NCI-H1092 (cell line): Measurements from ENCODE around the gene TBC1D3H.
"Not testable (repeated sequence)": the region's sequence is repeated elsewhere in the genome, so short reads cannot be mapped to it uniquely, and the experiment has no call there.

Source experiments
- DNase-seq: peaks from one replicate; lab custom pipeline; 2025; lab: John Stamatoyannopoulos, UW

Gene TBC1D3H

DNA sequence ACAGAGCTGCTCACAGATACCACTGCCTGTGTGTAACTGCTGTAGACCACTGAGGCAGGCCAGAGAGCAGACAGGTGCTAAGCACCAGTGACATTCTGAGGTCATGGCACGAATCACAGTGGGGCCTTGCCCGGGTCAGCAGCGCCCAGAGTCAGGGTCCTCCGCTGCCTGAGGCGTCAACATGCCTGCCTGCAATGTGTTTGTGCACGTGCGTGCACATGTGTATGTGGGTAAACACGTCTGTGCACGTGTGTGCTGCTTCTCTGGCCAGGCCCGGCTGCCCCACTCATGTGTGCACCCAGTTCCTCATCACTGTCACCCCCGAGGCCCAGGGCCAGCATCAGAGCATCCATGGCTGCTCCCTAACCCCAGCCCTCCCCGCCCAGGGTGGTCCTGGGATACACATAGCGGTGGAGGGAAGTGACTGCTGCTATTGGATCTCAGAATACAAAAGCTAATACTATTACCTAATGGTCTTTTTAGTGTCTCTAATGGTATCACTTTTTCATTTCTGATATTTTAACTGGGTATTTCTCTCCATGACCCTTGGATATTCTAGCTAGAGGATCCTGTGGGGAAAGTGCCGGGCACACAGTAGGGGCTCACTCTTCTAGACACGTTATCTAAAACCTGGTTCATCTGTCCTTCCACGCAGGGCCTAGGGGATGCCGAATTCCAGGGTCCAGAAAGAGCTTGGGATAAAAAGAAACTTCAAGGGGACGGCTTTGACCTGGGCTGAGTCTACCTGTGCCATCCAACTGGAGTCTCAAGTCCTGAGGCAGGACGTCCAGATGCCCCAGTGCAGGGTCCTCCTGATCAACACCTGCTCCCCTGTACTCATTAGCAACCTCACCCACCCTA is at the start of gene TBC1D3H:
Gene TBC1D3H, minus strand, starts transcription at position 51 of the 861 bp plus-strand sequence. CDS start 1,540 bp downstream, outside the sequence.
- DNase-seq, result not testable (repeated sequence)

GRCh38 chr17:36428891-36429290 is 40.7 kb upstream of the TBC1D3H start:
- not testable (repeated sequence) for DNase-seq

DNA sequence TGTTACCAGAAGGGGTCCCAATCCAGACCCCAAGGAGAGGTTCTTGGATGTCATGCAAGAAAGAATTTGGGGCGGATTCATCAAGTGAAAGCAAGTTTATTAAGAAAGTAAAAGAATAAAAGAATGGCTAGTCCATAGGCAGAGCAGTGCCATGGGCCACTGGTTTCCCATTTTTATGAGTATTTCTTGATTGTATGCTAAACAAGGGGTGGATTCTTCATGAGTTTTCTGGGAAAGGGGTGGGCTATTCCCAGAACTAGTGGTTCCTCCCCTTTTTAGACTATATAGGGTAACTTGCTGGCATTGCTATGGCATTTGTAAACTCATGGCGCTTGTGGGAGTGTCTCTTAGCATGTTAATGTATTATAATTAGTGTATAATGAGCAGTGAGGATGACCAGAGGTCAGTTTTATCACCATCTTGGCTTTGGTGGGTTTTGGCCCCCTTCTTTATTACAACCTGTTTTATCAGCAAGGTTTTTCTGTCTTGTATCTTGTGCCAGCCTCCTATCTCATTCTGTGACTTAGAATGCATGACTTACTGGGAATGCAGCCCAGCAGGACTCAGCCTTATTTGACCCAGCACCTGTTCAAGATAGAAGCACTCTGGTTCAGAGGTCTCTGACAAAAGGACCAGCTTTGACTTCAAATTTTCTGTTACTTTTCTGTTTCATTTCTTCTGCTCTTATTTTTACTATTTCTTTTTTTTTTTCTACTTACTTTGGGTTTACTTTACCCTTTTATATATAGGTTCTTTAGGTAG is 27.1 kb upstream of the TBC1D3H start:
- DNase-seq, result not testable (repeated sequence)

DNA sequence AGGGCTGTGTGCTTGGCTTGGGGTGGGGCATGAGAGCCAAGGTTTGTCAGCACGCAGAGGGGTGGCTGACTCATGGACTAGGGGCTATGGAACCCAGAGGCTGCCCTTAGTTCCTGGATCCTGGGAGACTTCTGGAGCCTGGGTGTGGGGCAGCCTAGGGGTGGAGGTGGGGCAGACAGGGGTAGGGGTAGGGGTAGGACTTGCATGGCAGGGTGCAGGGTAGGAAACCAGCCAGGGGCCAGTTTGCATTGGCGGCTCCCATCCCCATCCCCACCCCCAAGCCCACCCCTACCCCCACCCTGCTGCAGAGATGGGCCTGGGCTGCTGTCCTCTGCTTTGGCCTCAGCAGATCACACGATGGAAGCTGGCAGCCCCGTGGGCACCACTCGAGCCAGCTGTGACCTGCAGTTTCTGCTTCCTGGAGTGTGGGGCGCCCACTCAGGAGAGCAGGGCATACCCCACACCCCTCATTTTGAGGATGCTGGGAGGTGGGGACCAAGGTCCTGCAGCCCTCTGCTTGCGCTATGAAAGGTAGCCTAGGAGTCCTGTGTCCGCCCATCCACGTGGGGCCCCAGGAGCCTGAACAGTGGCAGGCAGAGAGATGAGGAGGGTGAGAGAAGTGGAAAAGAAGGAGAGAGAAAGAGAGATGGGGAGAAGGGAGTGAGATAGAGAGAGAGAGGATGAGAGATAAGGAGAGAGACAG is 2.9 kb upstream of the TBC1D3H start:
- not testable (repeated sequence) for DNase-seq

DNA sequence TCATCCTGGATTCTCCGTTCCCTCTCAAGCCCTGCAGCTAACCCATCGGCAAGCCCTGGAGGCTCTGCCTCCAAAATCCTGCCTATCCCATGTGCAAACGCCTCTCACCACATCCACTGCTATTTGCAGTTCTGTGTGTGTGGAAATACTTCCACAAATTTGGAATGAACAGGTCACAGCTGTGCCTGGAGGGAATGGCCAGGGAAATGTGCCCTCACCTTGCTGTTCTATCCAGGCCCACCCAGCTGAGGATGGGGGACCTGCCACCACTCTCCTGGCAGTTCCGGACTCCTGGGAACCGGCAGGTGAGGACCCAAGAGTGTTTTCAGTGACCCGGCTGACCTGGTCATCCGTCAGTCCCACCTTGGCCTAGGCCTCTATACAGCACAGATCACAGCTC is 12.3 kb downstream of the TBC1D3H start:
- not testable (repeated sequence) for DNase-seq

DNA sequence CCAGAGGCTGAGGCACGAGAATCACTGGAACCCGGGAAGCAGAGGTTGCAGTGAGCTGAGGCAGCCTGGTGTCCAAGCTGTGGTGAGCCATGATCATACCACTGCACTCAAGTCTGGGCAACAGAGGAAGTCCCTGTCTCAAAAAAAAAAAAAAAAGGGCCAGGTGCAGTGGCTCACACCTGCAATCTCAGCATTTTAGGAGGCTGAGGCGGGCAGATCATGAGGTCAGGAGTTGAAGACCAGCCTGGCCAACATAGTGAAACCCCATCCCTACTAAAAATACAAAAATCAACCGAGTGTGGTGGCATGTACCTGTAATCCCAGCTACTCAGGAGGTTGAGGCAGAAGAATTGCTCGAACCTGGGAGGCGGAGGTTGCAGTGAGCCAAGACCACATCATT is 25.7 kb downstream of the TBC1D3H start:
- not testable (repeated sequence) for DNase-seq
